ENCODE data around the gene MYO18B. TPM values are rescaled to one million over a fixed set of nuclear protein-coding genes. Genes with fewer than 3 reads are reported as not detected.

Gene MYO18B
- total RNA-seq, 1 donor from 2014 or later: 0.31 TPM

- no peak for DNase-seq
Observed at GRCh38 chr22:26054841-26055605, 313.0 kb downstream of the MYO18B start.

- DNase-seq: no peak
Observed at GRCh38 chr22:26055693-26056092, 313.7 kb downstream of the MYO18B start.

- no peak for DNase-seq
Observed at GRCh38 chr22:26056455-26057200, 314.6 kb downstream of the MYO18B start.

- no peak for DNase-seq
Observed at GRCh38 chr22:26057731-26058130, 315.7 kb downstream of the MYO18B start.

- no peak for DNase-seq
Observed at GRCh38 chr22:26064048-26064447, 322.1 kb downstream of the MYO18B start.

- no peak for DNase-seq
Observed at GRCh38 chr22:26065847-26066246, 323.9 kb downstream of the MYO18B start.

GRCh38 chr22:26066534-26066933, 324.5 kb downstream of the MYO18B start:
- no peak for DNase-seq

- DNase-seq: no peak
Observed at GRCh38 chr22:26068571-26068970, 326.6 kb downstream of the MYO18B start.

GRCh38 chr22:26072621-26073020, 330.6 kb downstream of the MYO18B start:
- no peak for DNase-seq

- DNase-seq: no peak
Observed at GRCh38 chr22:26075251-26075650, 333.3 kb downstream of the MYO18B start.

- DNase-seq: no peak
Observed at GRCh38 chr22:26079009-26079408, 337.0 kb downstream of the MYO18B start.

Small RNA genes within 50 kb of the gene (small RNA-seq; reads per million reads assigned to genes)
- not detected for gene RN7SKP169
- not detected for gene RNA5SP494
- not detected for gene Z98949.2

Other genes starting within 250 kb of the MYO18B start
- gene GRK3, start 177.5 kb upstream of the MYO18B start, total RNA-seq: 62.9 TPM